GM12878 (cell line): ENCODE data around the gene CDC42SE2. TPM values are rescaled to one million over a fixed set of nuclear protein-coding genes. Genes with fewer than 3 reads are reported as not detected.

ENCODE experiments used
- ATAC-seq: fragments of 200-7000 bp; cut with Tn5 transposase; 3 replicates; pipeline ENCODE4 v1.9.1; 2020; ENCODE audit warnings: mild to moderate bottlenecking, moderate library complexity
- BruUV-seq: library from RNA; stranded (reverse); fragments of 400-500 nt; replicated peaks from 2 replicates; lab custom pipeline; 2021; lab: Mats Ljungman, UMichigan
- CTCF ChIA-PET: fragments of 300-600 bp; sonication (Branson Sonifier 250); formaldehyde crosslinking; extraction: SDS; loops from one replicate; lab custom pipeline; 2021; ENCODE audit warnings: inconsistent platforms; lab: Yijun Ruan, JAX
- POLR2A ChIA-PET: fragments of 350-600 bp; formaldehyde crosslinking; extraction: SDS; loops from one replicate; lab custom pipeline; 2021; ENCODE audit warnings: inconsistent platforms; lab: Charles Lee
- RAD21 ChIA-PET: fragments of 300-600 bp; sonication (Branson Sonifier 250); formaldehyde crosslinking; loops from one replicate; lab custom pipeline; 2023; ENCODE audit warnings: antibody characterized with exemption; ENCODE audit not compliant: unreplicated experiment; lab: Charles Lee
- SMC1A ChIA-PET: fragments of 300-600 bp; sonication (Branson Sonifier 250); formaldehyde crosslinking; loops from one replicate; lab custom pipeline; 2023; ENCODE audit not compliant: unreplicated experiment, uncharacterized antibody; lab: Charles Lee
- DNase-seq: peaks from one replicate; pipeline ENCODE4 v3.0.0-alpha.2; 2011; ENCODE audit warnings: low read depth, low spot score
- FAIRE-seq: peaks from 3 replicates; lab custom pipeline; 2011; peaks lifted over from hg19 to GRCh38; lab: Jason Lieb, UNC
- H2AFZ ChIP-seq: 2 replicates; pipeline ENCODE4 v1.6.0; 2011; ENCODE audit warnings: low read depth, low read length, control low read depth; ENCODE audit not compliant: control insufficient read depth
- H3K27ac ChIP-seq: 2 replicates; pipeline ENCODE4 v1.5.1; 2011; ENCODE audit warnings: control low read depth; ENCODE audit not compliant: control insufficient read depth, insufficient read depth
- H3K27me3 ChIP-seq, 2 experiments: replicated peaks in 1 of 2; 2 replicates each; pipeline versions ENCODE4 v1.6.0 to v1.6.1; 2011; ENCODE audit warnings: low read length in 1 of 2; ENCODE audit not compliant: control insufficient read depth in 2 of 2, insufficient read depth in 2 of 2
- H3K36me3 ChIP-seq, 2 experiments: 2 replicates each; pipeline ENCODE4 v1.5.1; 2011; ENCODE audit warnings: low read length in 1 of 2; ENCODE audit not compliant: control insufficient read depth in 2 of 2, insufficient read depth in 2 of 2
- H3K4me1 ChIP-seq: 2 replicates; pipeline ENCODE4 v1.6.1; 2011; ENCODE audit warnings: mild to moderate bottlenecking, low read length, moderate library complexity, mixed read lengths; ENCODE audit not compliant: control insufficient read depth, insufficient read depth
- H3K4me2 ChIP-seq: 2 replicates; pipeline ENCODE4 v1.6.0; 2011; ENCODE audit warnings: control low read depth; ENCODE audit not compliant: control insufficient read depth, insufficient read depth
- H3K4me3 ChIP-seq: fragments of 200-600 bp; sonication (generic); 2 replicates; pipeline ENCODE4 v1.5.1; 2016
- H3K79me2 ChIP-seq: 2 replicates; pipeline ENCODE4 v1.6.0; 2011; ENCODE audit warnings: low read length; ENCODE audit not compliant: control insufficient read depth, insufficient read depth
- H3K9ac ChIP-seq: 2 replicates; pipeline ENCODE4 v1.8.0; 2011; ENCODE audit warnings: low read length, control low read depth, mixed read lengths; ENCODE audit not compliant: control insufficient read depth, insufficient read depth
- H3K9me3 ChIP-seq: replicated peaks from 3 replicates; pipeline ENCODE4 v1.5.1; 2011; ENCODE audit warnings: mild to moderate bottlenecking, low read length; ENCODE audit not compliant: control insufficient read depth, insufficient read depth
- H4K20me1 ChIP-seq: 2 replicates; pipeline ENCODE4 v1.6.0; 2011; ENCODE audit not compliant: control insufficient read depth, insufficient read depth
- ATF7 ChIP-seq: fragments of 450-650 bp; IDR thresholded peaks from 2 replicates; pipeline ENCODE4 v1.6.1; 2016; ENCODE audit warnings: low read depth, mild to moderate bottlenecking
- CBX3 ChIP-seq: fragments of 200-600 bp; sonication (generic); IDR thresholded peaks from 2 replicates; pipeline ENCODE4 v1.6.1; 2016; ENCODE audit warnings: low read depth, borderline replicate concordance
- MTA3 ChIP-seq: IDR thresholded peaks from 2 replicates; pipeline ENCODE4 v1.6.1; 2012; ENCODE audit warnings: low read length, inconsistent platforms, borderline replicate concordance
- RAD51 ChIP-seq: fragments of 450-650 bp; IDR thresholded peaks from 2 replicates; pipeline ENCODE4 v1.6.1; 2016; ENCODE audit warnings: moderate library complexity, mild to moderate bottlenecking, inconsistent platforms
- SP1 ChIP-seq: IDR thresholded peaks from one replicate; pipeline ENCODE4 v1.6.1; 2011; ENCODE audit warnings: low read depth, low read length
- SPI1 ChIP-seq: IDR thresholded peaks from 2 replicates; pipeline ENCODE4 v1.6.1; 2011; ENCODE audit warnings: low read depth, mild to moderate bottlenecking, low read length, moderate library complexity, borderline replicate concordance; ENCODE audit not compliant: insufficient read depth
- SREBF2 ChIP-seq: IDR thresholded peaks from 2 replicates; pipeline ENCODE4 v1.6.1; 2012; ENCODE audit warnings: mild to moderate bottlenecking, low read length
- ZNF384 ChIP-seq: IDR thresholded peaks from 2 replicates; pipeline ENCODE4 v1.6.1; 2012; ENCODE audit warnings: low read depth, mild to moderate bottlenecking, low read length, improper control_type of control experiment, borderline replicate concordance
- in situ Hi-C: fragments of 300-500 bp; cut with MboI; formaldehyde crosslinking; loops from 9 replicates; pipeline ENCODE4 v1.14.3; 2018; ENCODE audit warnings: mixed read lengths
- intact Hi-C: fragments of 100-400 bp; cut with micrococcal nuclease; formaldehyde crosslinking; loops from one replicate; pipeline ENCODE4 v1.14.2; 2022; ENCODE audit not compliant: unreplicated experiment
- polyA plus RNA-seq, 11 experiments: library from polyadenylated mRNA; depleted of rRNA in 4 of 11; unstranded in 6 of 11; stranded (reverse) in 5 of 11; fragments of >200 nt; fragmentation: Nextera tagmentation in 4 of 11; fragmentation: Illumina TruSeq in 1 of 11; extraction: Ambion mirVana in 4 of 11; extraction: Trizol in 1 of 11; gene quantifications; 1 replicate in 1 of 11; 2 replicates in 10 of 11; pipeline versions ENCODE4 v1.2.1 to v1.2.3, GENCODE V29; 2011 to 2016; ENCODE audit warnings: inconsistent platforms in 2 of 11, missing spikeins in 2 of 11, low read depth in 1 of 11
- total RNA-seq, 4 experiments: library from RNA; depleted of rRNA in 3 of 4; stranded (reverse); fragments of >200 nt in 3 of 4; fragmentation: Illumina TruSeq in 1 of 4; extraction: Trizol in 1 of 4; gene quantifications; 2 replicates each; pipeline versions ENCODE4 v1.2.1 to v1.2.3, GENCODE V29; 2013 to 2021
- TF ChIP-seq, protein P1 (sequence below): fragments of 450-650 bp; IDR thresholded peaks from 2 replicates; pipeline ENCODE4 v1.6.1; 2017; ENCODE audit warnings: low read depth, mild to moderate bottlenecking, moderate library complexity

CDC42SE2 gene
- total and polyA plus RNA-seq, 10 of the 15 experiments (the other 5 are each of a cell fraction or from before 2014, with no cell fraction given): 57.0 to 148 (median 80.3) TPM

DNA sequence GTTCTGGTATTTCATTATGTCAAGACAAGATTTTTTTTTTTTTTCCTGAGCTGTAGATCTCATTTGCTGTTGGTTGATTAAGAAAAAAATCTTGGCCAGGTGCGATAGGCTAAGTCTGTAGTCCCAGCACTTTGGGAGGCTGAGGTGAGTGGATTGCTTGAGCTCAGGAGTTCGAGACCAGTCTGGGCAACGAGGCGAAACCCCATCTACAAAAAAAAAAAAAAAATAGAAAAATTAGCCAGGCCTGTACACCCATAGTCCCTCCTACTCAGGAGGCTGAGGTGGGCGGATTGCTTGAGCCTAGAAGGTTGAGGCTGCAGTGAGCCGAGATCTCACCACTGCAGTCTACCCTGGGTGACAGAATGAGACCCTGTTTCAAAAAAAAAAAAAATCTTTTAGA is 12.2 kb downstream of the CDC42SE2 start (continued):
- TF ChIP-seq SPI1 (no peak), SREBF2 (no peak), ATF7 (0 out of 2 replicates have a peak, but pooled peaks have one; percentile 16), ZNF384 (peak; percentile 73; the same call in 1 of the 2 replicates), SP1 (no peak), MTA3 (no peak)

GRCh38 chr5:131277447-131277846 is 13.6 kb downstream of the CDC42SE2 start:
- ATAC-seq (0 out of 3 replicates have a peak, but pooled peaks have one; percentile 3), DNase-seq (no peak)
- ChIA-PET POLR2A (interaction anchor here (0.7 to 6.5 kb wide), 7 partner anchors 8 to 101 kb away, joined by 3 to 47 read pairs (median 3); partner anchors contain the start of gene CDC42SE2), SMC1A (interaction anchor here (1.1 to 41.3 kb wide), 8 partner anchors 11 to 141 kb away, joined by 3 to 1218 read pairs (median 12); partner anchors contain the start of gene CDC42SE2), CTCF (interaction anchor here (1.0 to 1.1 kb wide), 2 partner anchors 11 to 104 kb away, joined by 3 to 4 read pairs; no protein-coding TSS in a partner anchor)
- no peak overlapping the region for H3K4me3 ChIP-seq
- intact Hi-C loops: loop anchor here (10.0 kb wide), 2 partner anchors 47 to 517 kb away; partner anchors contain the start of gene FNIP1
- peaks cover 50% of the 10 kb centered on the region for H3K4me1 ChIP-seq
- H3K27ac ChIP-seq: peak overlapping the region; percentile 21; the same call in 1 of the 2 replicates
- no peak for TF ChIP-seq CBX3
- TF ChIP-seq RAD51: no peak
- TF ChIP-seq, protein P1, sequence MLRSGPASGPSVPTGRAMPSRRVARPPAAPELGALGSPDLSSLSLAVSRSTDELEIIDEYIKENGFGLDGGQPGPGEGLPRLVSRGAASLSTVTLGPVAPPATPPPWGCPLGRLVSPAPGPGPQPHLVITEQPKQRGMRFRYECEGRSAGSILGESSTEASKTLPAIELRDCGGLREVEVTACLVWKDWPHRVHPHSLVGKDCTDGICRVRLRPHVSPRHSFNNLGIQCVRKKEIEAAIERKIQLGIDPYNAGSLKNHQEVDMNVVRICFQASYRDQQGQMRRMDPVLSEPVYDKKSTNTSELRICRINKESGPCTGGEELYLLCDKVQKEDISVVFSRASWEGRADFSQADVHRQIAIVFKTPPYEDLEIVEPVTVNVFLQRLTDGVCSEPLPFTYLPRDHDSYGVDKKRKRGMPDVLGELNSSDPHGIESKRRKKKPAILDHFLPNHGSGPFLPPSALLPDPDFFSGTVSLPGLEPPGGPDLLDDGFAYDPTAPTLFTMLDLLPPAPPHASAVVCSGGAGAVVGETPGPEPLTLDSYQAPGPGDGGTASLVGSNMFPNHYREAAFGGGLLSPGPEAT: no peak
- TF ChIP-seq, all 136 proteins: peak for 0
- no peaks in the 10 kb centered on the region for H3K9me3 ChIP-seq
- peak overlapping the region; percentile 4; the same call in 1 of the 2 replicates for H3K4me2 ChIP-seq
- no peaks in the 10 kb centered on the region for H4K20me1 ChIP-seq
- no peak overlapping the region for H3K9ac ChIP-seq
- BruUV-seq: no TSS peak
- H2AFZ ChIP-seq: no peak overlapping the region
- H3K36me3 ChIP-seq: 0 out of 4 replicates have a peak, but pooled peaks cover 0 to under 1% of the 10 kb centered on the region in 2 experiments
- in situ Hi-C loops: no loop called here
- FAIRE-seq: no peak
- H3K79me2 ChIP-seq: peaks cover 97% of the 10 kb centered on the region
- RAD21 ChIA-PET: interaction anchor here (0.8 to 6.3 kb wide), 14 partner anchors 8 to 104 kb away, joined by 3 to 70 read pairs (median 4); partner anchors contain the start of gene CDC42SE2
- no peaks in the 10 kb centered on the region for H3K27me3 ChIP-seq
